ENCODE data around the gene SHH.
"Not testable (repeated sequence)": the region's sequence is repeated elsewhere in the genome, so short reads cannot be mapped to it uniquely, and the experiment has no call there.

The SHH gene

DNA sequence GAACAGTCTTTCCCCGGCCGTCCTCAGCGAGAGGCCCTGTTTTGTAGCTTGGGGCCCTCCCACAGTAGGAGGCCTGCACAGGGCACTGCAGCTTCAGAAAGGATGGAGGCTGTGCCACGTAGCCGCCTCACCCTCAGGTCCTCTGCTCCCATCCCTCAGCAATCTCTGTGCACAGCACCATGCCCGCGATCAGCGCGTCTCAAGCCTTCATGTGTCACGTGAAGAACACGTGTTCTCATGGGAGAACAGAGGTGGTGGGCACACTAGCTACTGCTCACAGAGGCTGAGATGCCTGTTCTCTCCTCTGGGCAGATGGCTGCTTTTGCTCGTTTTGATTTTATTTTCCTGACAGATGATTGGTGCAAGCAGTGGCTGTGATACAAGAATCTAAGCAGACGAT lies 8.5 kb upstream of the SHH start:
- H3K4me3 ChIP-seq (ENCODE audit: low read length): no peak overlapping the region
- WGBS (ENCODE audit: insufficient coverage, insufficient read length): no CpG with 5 or more reads among the region's 13 CpGs
- H3K27me3 ChIP-seq (ENCODE audit: control insufficient read depth, insufficient read depth, low read length): no peaks in the 10 kb centered on the region
- H3K9me3 ChIP-seq (ENCODE audit: control insufficient read depth, insufficient read depth, low read length): peaks cover 23% of the 10 kb centered on the region
- H3K36me3 ChIP-seq (ENCODE audit: control insufficient read depth, insufficient read depth, low read length): no peaks in the 10 kb centered on the region; the same call in 1 of the 2 replicates
- H3K27ac ChIP-seq (ENCODE audit: low read length): no peak overlapping the region
- H3K4me1 ChIP-seq (ENCODE audit: control insufficient read depth, insufficient read depth, low read length): no peaks in the 10 kb centered on the region
- DNase-seq (ENCODE audit: low read depth, low spot score): no peak

DNA sequence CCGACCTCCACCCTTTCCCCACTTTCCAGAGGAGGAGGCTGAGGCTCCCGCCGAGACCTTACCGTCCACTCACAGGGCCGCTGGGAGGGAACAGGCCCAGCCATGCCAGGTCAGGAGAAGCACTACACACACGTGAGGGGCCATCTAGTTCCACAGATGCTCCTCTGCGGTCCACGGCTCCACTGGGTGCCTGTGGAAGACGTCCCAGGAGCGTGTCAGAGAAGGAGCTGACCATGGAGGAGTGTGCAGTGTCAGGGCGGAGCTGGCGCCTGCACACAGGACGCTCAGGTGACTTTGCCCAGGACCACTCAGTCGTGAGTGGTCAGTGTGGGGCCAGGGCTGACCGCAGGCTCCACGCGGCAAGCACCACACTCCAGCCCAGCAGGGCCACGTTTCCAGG lies 8.0 kb upstream of the SHH start:
- Histone ChIP-seq H3K27me3 (ENCODE audit: control insufficient read depth, insufficient read depth, low read length) (no peaks in the 10 kb centered on the region), H3K36me3 (ENCODE audit: control insufficient read depth, insufficient read depth, low read length) (no peaks in the 10 kb centered on the region; the same call in 1 of the 2 replicates), H3K27ac (ENCODE audit: low read length) (no peak overlapping the region), H3K4me1 (ENCODE audit: control insufficient read depth, insufficient read depth, low read length) (no peaks in the 10 kb centered on the region), H3K4me3 (ENCODE audit: low read length) (no peak overlapping the region), H3K9me3 (ENCODE audit: control insufficient read depth, insufficient read depth, low read length) (peaks cover 23% of the 10 kb centered on the region)
- WGBS (ENCODE audit: insufficient coverage, insufficient read length): no CpG with 5 or more reads among the region's 18 CpGs
- no peak for DNase-seq (ENCODE audit: low read depth, low spot score)

GRCh38 chr7:155819186-155819585 lies 6.9 kb upstream of the SHH start:
- H3K27ac ChIP-seq (ENCODE audit: low read length): no peak overlapping the region
- no peaks in the 10 kb centered on the region; the same call in 1 of the 2 replicates for H3K36me3 ChIP-seq (ENCODE audit: control insufficient read depth, insufficient read depth, low read length)
- no peak overlapping the region for H3K4me3 ChIP-seq (ENCODE audit: low read length)
- no peaks in the 10 kb centered on the region for H3K4me1 ChIP-seq (ENCODE audit: control insufficient read depth, insufficient read depth, low read length)
- WGBS (ENCODE audit: insufficient coverage, insufficient read length): no CpG with 5 or more reads among the region's 12 CpGs
- no peak for DNase-seq (ENCODE audit: low read depth, low spot score)
- peaks cover 21% of the 10 kb centered on the region for H3K9me3 ChIP-seq (ENCODE audit: control insufficient read depth, insufficient read depth, low read length)
- H3K27me3 ChIP-seq (ENCODE audit: control insufficient read depth, insufficient read depth, low read length): peaks cover under 1% of the 10 kb centered on the region; the same call in 1 of the 2 replicates

DNA sequence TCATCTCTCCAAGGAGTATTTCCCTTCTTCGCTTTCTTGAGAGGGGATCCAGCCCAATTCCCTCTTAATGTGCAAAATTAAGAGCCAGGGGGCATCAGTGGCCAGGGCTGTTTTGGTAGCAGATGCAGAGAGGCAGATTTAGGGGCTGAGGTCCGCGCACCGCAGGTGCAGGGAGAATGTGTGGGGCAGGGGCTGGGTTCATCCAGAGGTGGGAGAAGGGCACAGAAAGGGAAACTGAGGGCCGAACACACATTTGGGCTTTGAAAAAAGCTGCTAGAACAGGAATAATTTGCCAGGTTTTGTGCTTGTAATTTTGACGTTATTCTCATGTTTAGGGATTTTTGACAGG lies 6.5 kb upstream of the SHH start:
- Histone ChIP-seq H3K27ac (ENCODE audit: low read length) (no peak overlapping the region), H3K4me3 (ENCODE audit: low read length) (no peak overlapping the region), H3K36me3 (ENCODE audit: control insufficient read depth, insufficient read depth, low read length) (no peaks in the 10 kb centered on the region; the same call in 1 of the 2 replicates), H3K27me3 (ENCODE audit: control insufficient read depth, insufficient read depth, low read length) (peaks cover 5% of the 10 kb centered on the region), H3K9me3 (ENCODE audit: control insufficient read depth, insufficient read depth, low read length) (peaks cover 21% of the 10 kb centered on the region), H3K4me1 (ENCODE audit: control insufficient read depth, insufficient read depth, low read length) (no peaks in the 10 kb centered on the region)
- DNase-seq (ENCODE audit: low read depth, low spot score): no peak
- no CpG with 5 or more reads among the region's 6 CpGs for WGBS (ENCODE audit: insufficient coverage, insufficient read length)

- Histone ChIP-seq H3K27ac (ENCODE audit: low read length) (no peak overlapping the region), H3K27me3 (ENCODE audit: control insufficient read depth, insufficient read depth, low read length) (peaks cover 9% of the 10 kb centered on the region), H3K4me3 (ENCODE audit: low read length) (no peak overlapping the region; the same call in 1 of the 2 replicates), H3K9me3 (ENCODE audit: control insufficient read depth, insufficient read depth, low read length) (peaks cover 18% of the 10 kb centered on the region), H3K4me1 (ENCODE audit: control insufficient read depth, insufficient read depth, low read length) (no peaks in the 10 kb centered on the region), H3K36me3 (ENCODE audit: control insufficient read depth, insufficient read depth, low read length) (no peaks in the 10 kb centered on the region; the same call in 1 of the 2 replicates)
- DNase-seq (ENCODE audit: low read depth, low spot score): no peak
- no CpG with 5 or more reads among the region's 21 CpGs for WGBS (ENCODE audit: insufficient coverage, insufficient read length)
These were observed 6.0 kb upstream of the SHH start for GRCh38 chr7:155818154-155818819.

GRCh38 chr7:155817515-155817914 lies 5.3 kb upstream of the SHH start:
- H3K4me3 ChIP-seq (ENCODE audit: low read length); H3K36me3 ChIP-seq (ENCODE audit: control insufficient read depth, insufficient read depth, low read length); H3K4me1 ChIP-seq (ENCODE audit: control insufficient read depth, insufficient read depth, low read length); DNase-seq (ENCODE audit: low read depth, low spot score); H3K27ac ChIP-seq (ENCODE audit: low read length): not testable (repeated sequence)
- peaks cover 17% of the 10 kb centered on the region for H3K27me3 ChIP-seq (ENCODE audit: control insufficient read depth, insufficient read depth, low read length)
- H3K9me3 ChIP-seq (ENCODE audit: control insufficient read depth, insufficient read depth, low read length): peaks cover 18% of the 10 kb centered on the region
- WGBS (ENCODE audit: insufficient coverage, insufficient read length): no CpG with 5 or more reads among the region's 4 CpGs

- Histone ChIP-seq H3K4me1 (ENCODE audit: control insufficient read depth, insufficient read depth, low read length) (no peaks in the 10 kb centered on the region), H3K4me3 (ENCODE audit: low read length) (no peak overlapping the region), H3K27ac (ENCODE audit: low read length) (no peak overlapping the region), H3K36me3 (ENCODE audit: control insufficient read depth, insufficient read depth, low read length) (no peaks in the 10 kb centered on the region; the same call in 1 of the 2 replicates), H3K27me3 (ENCODE audit: control insufficient read depth, insufficient read depth, low read length) (peaks cover 22% of the 10 kb centered on the region), H3K9me3 (ENCODE audit: control insufficient read depth, insufficient read depth, low read length) (peaks cover 18% of the 10 kb centered on the region)
- DNase-seq (ENCODE audit: low read depth, low spot score): no peak
- no CpG with 5 or more reads among the region's 16 CpGs for WGBS (ENCODE audit: insufficient coverage, insufficient read length)
These were observed 4.7 kb upstream of the SHH start for GRCh38 chr7:155816996-155817395.

DNA sequence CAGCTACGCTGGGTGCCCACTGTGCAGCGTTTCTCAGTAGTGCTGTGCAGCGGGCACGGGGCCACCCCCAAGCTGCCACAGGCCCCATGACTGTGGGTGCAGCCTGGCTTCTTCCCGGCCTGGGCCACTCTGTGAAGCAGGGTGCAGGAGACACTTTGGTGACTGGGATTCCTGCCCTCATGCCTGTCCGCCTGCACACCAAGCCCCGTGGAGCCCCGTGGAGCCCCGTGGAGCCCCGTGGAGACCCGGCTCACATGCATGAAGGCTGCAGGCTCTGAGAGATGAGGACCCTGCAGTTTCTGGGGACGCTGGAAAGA lies 3.9 kb upstream of the SHH start:
- Histone ChIP-seq H3K27me3 (ENCODE audit: control insufficient read depth, insufficient read depth, low read length) (peaks cover 30% of the 10 kb centered on the region), H3K27ac (ENCODE audit: low read length) (no peak overlapping the region), H3K4me1 (ENCODE audit: control insufficient read depth, insufficient read depth, low read length) (no peaks in the 10 kb centered on the region), H3K4me3 (ENCODE audit: low read length) (no peak overlapping the region; the same call in 1 of the 2 replicates), H3K36me3 (ENCODE audit: control insufficient read depth, insufficient read depth, low read length) (no peaks in the 10 kb centered on the region; the same call in 1 of the 2 replicates), H3K9me3 (ENCODE audit: control insufficient read depth, insufficient read depth, low read length) (peaks cover 15% of the 10 kb centered on the region)
- DNase-seq (ENCODE audit: low read depth, low spot score): no peak
- WGBS (ENCODE audit: insufficient coverage, insufficient read length): no CpG with 5 or more reads among the region's 12 CpGs

DNA sequence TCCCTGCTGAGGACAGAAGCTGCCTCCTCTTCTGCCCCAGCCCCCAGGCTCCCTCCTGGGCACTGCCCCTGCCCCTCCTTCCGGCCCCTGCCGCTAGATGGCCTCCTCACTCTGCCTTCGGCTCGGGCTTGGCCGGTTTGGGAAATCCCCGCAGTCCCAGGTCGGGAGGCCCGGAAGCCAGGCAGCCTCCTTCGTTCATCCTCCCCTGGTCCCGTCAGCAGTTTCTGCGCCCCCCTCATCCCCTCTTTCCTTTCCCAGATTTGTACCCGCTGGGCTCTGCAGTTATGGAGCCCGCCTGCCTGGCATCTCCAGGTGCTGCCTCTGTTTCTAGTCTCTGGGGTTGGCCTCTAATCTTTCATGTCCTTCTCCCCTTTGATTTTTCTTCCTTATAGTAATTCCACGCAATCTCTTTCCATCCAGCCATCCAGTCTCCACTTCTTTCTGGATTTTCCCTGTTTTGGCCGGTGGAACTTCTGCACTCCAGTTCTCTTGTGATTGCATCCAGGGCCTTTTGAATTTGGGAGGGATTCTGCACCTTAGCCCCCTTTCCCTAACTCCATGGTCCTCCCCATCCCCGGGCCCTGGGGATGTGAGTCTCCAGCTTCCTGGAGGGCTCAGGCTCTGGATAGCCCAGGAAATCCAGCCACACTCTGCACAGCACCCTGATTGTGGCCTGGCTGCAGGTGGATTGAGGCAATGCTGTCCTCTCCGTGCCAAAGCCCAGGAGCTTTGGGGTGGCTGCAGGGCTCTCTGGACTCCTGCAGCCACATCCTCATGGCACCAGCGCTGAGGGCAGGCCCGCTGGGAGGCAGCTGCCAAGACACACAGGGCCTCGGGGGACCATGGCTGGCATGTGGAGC lies 3.3 kb upstream of the SHH start:
- Histone ChIP-seq H3K27me3 (ENCODE audit: control insufficient read depth, insufficient read depth, low read length) (peaks cover 36% of the 10 kb centered on the region), H3K9me3 (ENCODE audit: control insufficient read depth, insufficient read depth, low read length) (peaks cover 12% of the 10 kb centered on the region), H3K4me1 (ENCODE audit: control insufficient read depth, insufficient read depth, low read length) (peaks cover under 1% of the 10 kb centered on the region; the same call in 1 of the 2 replicates), H3K36me3 (ENCODE audit: control insufficient read depth, insufficient read depth, low read length) (no peaks in the 10 kb centered on the region; the same call in 1 of the 2 replicates), H3K4me3 (ENCODE audit: low read length) (no peak overlapping the region; the same call in 1 of the 2 replicates), H3K27ac (ENCODE audit: low read length) (no peak overlapping the region)
- no CpG with 5 or more reads among the region's 20 CpGs for WGBS (ENCODE audit: insufficient coverage, insufficient read length)
- DNase-seq (ENCODE audit: low read depth, low spot score): no peak

GRCh38 chr7:155814316-155815276 lies 2.3 kb upstream of the SHH start:
- no CpG with 5 or more reads among the region's 22 CpGs for WGBS (ENCODE audit: insufficient coverage, insufficient read length)
- no peak for DNase-seq (ENCODE audit: low read depth, low spot score)
- Histone ChIP-seq H3K9me3 (ENCODE audit: control insufficient read depth, insufficient read depth, low read length) (peaks cover 9% of the 10 kb centered on the region), H3K36me3 (ENCODE audit: control insufficient read depth, insufficient read depth, low read length) (no peaks in the 10 kb centered on the region), H3K27ac (ENCODE audit: low read length) (no peak overlapping the region), H3K4me3 (ENCODE audit: low read length) (no peak overlapping the region), H3K4me1 (ENCODE audit: control insufficient read depth, insufficient read depth, low read length) (peaks cover 2% of the 10 kb centered on the region; the same call in 1 of the 2 replicates), H3K27me3 (ENCODE audit: control insufficient read depth, insufficient read depth, low read length) (peaks cover 45% of the 10 kb centered on the region)

Data from iPS DF 6.9 (cell line).